WTC11 (cell line): ENCODE data around the gene UGT1A3.

Experiments
- CREB1 ChIP-seq: sonication (generic); formaldehyde crosslinking; IDR thresholded peaks from 2 replicates; pipeline ENCODE4 v1.8.0; 2023; ENCODE audit warnings: mild to moderate bottlenecking, missing genetic modification reagents
- ELF4 ChIP-seq: sonication (generic); formaldehyde crosslinking; IDR thresholded peaks from 2 replicates; pipeline ENCODE4 v1.8.1; 2022; ENCODE audit warnings: low read depth, mild to moderate bottlenecking, moderate library complexity, missing genetic modification reagents
- FOXJ3 ChIP-seq: sonication (generic); formaldehyde crosslinking; IDR thresholded peaks from 2 replicates; pipeline ENCODE4 v1.9.0; 2021; ENCODE audit warnings: missing genetic modification reagents, mild to moderate bottlenecking, borderline replicate concordance
- JUN ChIP-seq: sonication (generic); formaldehyde crosslinking; IDR thresholded peaks from 2 replicates; pipeline ENCODE4 v1.8.0; 2023; ENCODE audit warnings: mild to moderate bottlenecking, missing genetic modification reagents
- ZNF138 ChIP-seq: sonication (generic); formaldehyde crosslinking; conservative IDR thresholded peaks from 2 replicates; pipeline ENCODE4 v1.8.1; 2022; ENCODE audit warnings: mild to moderate bottlenecking, moderate library complexity, missing genetic modification reagents
- TF ChIP-seq, protein P1 (sequence below): sonication (generic); formaldehyde crosslinking; IDR thresholded peaks from 2 replicates; pipeline ENCODE4 v1.8.0; 2022; ENCODE audit warnings: mild to moderate bottlenecking, missing genetic modification reagents
- TF ChIP-seq, protein P2 (sequence below): fragments of 250-450 bp; sonication (Bioruptor Pico); IDR thresholded peaks from 2 replicates; pipeline ENCODE4 v1.9.0; 2021; ENCODE audit warnings: moderate library complexity, mild to moderate bottlenecking, inconsistent platforms, borderline replicate concordance
- TF ChIP-seq, protein P3 (sequence below): sonication (generic); formaldehyde crosslinking; IDR thresholded peaks from 2 replicates; pipeline ENCODE4 v1.8.1; 2022; ENCODE audit warnings: mild to moderate bottlenecking, missing genetic modification reagents, moderate library complexity, borderline replicate concordance
- TF ChIP-seq, protein P4 (sequence below): fragments of 250-450 bp; sonication (Bioruptor Pico); IDR thresholded peaks from 2 replicates; pipeline ENCODE4 v1.9.0; 2021; ENCODE audit warnings: mild to moderate bottlenecking, borderline replicate concordance
- TF ChIP-seq, protein P5 (sequence below): sonication (generic); formaldehyde crosslinking; IDR thresholded peaks from 2 replicates; pipeline ENCODE4 v1.8.0; 2023; ENCODE audit warnings: mild to moderate bottlenecking, missing genetic modification reagents

DNA sequence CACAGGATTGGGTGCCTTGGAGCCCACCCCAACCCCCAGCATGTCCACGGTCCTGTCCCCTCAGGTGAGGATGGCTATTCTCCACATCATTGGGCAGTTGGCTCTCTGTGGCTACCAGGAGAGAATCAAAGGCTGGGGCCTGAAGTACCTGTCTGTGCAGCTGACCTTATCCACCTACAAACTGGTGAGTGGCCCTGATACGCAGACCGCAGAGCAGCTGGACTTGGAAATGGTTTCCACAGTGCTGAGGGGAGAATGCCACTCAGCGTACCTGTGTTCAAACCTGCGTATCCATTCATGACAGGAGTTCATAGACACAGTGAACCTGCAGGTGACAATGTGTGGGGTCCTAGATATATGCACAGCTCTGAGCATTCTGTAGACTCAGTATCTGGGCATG, 70.9 kb downstream of the UGT1A3 start:
- TF ChIP-seq, protein P1, sequence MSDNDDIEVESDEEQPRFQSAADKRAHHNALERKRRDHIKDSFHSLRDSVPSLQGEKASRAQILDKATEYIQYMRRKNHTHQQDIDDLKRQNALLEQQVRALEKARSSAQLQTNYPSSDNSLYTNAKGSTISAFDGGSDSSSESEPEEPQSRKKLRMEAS (CRISPR knock-in tag) = no peak
- TF ChIP-seq, protein P2, sequence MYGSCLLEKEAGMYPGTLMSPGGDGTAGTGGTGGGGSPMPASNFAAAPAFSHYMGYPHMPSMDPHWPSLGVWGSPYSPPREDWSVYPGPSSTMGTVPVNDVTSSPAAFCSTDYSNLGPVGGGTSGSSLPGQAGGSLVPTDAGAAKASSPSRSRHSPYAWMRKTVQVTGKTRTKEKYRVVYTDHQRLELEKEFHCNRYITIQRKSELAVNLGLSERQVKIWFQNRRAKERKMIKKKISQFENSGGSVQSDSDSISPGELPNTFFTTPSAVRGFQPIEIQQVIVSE = no peak
- TF ChIP-seq, protein P3, sequence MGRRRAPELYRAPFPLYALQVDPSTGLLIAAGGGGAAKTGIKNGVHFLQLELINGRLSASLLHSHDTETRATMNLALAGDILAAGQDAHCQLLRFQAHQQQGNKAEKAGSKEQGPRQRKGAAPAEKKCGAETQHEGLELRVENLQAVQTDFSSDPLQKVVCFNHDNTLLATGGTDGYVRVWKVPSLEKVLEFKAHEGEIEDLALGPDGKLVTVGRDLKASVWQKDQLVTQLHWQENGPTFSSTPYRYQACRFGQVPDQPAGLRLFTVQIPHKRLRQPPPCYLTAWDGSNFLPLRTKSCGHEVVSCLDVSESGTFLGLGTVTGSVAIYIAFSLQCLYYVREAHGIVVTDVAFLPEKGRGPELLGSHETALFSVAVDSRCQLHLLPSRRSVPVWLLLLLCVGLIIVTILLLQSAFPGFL (CRISPR knock-in tag) = no peak
- TF ChIP-seq, protein P4, sequence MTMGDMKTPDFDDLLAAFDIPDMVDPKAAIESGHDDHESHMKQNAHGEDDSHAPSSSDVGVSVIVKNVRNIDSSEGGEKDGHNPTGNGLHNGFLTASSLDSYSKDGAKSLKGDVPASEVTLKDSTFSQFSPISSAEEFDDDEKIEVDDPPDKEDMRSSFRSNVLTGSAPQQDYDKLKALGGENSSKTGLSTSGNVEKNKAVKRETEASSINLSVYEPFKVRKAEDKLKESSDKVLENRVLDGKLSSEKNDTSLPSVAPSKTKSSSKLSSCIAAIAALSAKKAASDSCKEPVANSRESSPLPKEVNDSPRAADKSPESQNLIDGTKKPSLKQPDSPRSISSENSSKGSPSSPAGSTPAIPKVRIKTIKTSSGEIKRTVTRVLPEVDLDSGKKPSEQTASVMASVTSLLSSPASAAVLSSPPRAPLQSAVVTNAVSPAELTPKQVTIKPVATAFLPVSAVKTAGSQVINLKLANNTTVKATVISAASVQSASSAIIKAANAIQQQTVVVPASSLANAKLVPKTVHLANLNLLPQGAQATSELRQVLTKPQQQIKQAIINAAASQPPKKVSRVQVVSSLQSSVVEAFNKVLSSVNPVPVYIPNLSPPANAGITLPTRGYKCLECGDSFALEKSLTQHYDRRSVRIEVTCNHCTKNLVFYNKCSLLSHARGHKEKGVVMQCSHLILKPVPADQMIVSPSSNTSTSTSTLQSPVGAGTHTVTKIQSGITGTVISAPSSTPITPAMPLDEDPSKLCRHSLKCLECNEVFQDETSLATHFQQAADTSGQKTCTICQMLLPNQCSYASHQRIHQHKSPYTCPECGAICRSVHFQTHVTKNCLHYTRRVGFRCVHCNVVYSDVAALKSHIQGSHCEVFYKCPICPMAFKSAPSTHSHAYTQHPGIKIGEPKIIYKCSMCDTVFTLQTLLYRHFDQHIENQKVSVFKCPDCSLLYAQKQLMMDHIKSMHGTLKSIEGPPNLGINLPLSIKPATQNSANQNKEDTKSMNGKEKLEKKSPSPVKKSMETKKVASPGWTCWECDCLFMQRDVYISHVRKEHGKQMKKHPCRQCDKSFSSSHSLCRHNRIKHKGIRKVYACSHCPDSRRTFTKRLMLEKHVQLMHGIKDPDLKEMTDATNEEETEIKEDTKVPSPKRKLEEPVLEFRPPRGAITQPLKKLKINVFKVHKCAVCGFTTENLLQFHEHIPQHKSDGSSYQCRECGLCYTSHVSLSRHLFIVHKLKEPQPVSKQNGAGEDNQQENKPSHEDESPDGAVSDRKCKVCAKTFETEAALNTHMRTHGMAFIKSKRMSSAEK (CRISPR knock-in tag) = no peak
- no peak for TF ChIP-seq JUN (CRISPR knock-in tag)
- no peak for TF ChIP-seq ELF4 (CRISPR knock-in tag)
- TF ChIP-seq CREB1 (CRISPR knock-in tag) = no peak
- no peak for TF ChIP-seq ZNF138 (CRISPR knock-in tag)
- TF ChIP-seq, protein P5, sequence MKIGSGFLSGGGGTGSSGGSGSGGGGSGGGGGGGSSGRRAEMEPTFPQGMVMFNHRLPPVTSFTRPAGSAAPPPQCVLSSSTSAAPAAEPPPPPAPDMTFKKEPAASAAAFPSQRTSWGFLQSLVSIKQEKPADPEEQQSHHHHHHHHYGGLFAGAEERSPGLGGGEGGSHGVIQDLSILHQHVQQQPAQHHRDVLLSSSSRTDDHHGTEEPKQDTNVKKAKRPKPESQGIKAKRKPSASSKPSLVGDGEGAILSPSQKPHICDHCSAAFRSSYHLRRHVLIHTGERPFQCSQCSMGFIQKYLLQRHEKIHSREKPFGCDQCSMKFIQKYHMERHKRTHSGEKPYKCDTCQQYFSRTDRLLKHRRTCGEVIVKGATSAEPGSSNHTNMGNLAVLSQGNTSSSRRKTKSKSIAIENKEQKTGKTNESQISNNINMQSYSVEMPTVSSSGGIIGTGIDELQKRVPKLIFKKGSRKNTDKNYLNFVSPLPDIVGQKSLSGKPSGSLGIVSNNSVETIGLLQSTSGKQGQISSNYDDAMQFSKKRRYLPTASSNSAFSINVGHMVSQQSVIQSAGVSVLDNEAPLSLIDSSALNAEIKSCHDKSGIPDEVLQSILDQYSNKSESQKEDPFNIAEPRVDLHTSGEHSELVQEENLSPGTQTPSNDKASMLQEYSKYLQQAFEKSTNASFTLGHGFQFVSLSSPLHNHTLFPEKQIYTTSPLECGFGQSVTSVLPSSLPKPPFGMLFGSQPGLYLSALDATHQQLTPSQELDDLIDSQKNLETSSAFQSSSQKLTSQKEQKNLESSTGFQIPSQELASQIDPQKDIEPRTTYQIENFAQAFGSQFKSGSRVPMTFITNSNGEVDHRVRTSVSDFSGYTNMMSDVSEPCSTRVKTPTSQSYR = no peak
- TF ChIP-seq FOXJ3 (CRISPR knock-in tag) = no peak
